PC-3 (cell line): ENCODE measurements around the gene NSMCE1. TPM values are rescaled to one million over a fixed set of nuclear protein-coding genes. Genes with fewer than 3 reads are reported as not detected.

Experiments
- ATAC-seq: fragments of 200-7000 bp; cut with Tn5 transposase; 2 replicates; pipeline ENCODE4 v1.9.1; 2020; ENCODE audit warnings: mild to moderate bottlenecking, moderate library complexity
- BruUV-seq: library from RNA; stranded (reverse); fragments of 400-500 nt; replicated peaks from 2 replicates; lab custom pipeline; 2021; lab: Mats Ljungman, UMichigan
- CTCF ChIA-PET: fragments of 300-600 bp; sonication (Branson Sonifier 250); formaldehyde crosslinking; loops from one replicate; lab custom pipeline; 2022; ENCODE audit warnings: antibody characterized with exemption; lab: Charles Lee
- POLR2A ChIA-PET: fragments of 300-600 bp; sonication (Branson Sonifier 250); formaldehyde crosslinking; loops from one replicate; lab custom pipeline; 2022; ENCODE audit warnings: antibody characterized with exemption; ENCODE audit not compliant: unreplicated experiment; lab: Charles Lee
- DNase-seq: peaks from one replicate; pipeline ENCODE4 v3.0.0-alpha.2; 2015
- H2AFZ ChIP-seq: fragments of 300-600 bp; sonication (generic); 2 replicates; pipeline ENCODE4 v1.6.0; 2016; ENCODE audit warnings: antibody characterized with exemption, low read length
- H3F3A ChIP-seq: fragments of 300-600 bp; sonication (generic); one replicate; pipeline ENCODE4 v1.6.0; 2017; ENCODE audit warnings: antibody characterized with exemption, low read length, control low read depth, mild to moderate bottlenecking; ENCODE audit not compliant: unreplicated experiment
- H3K27ac ChIP-seq: fragments of 300-600 bp; sonication (generic); 2 replicates; pipeline ENCODE4 v1.5.1; 2016; ENCODE audit warnings: mild to moderate bottlenecking, low read length
- H3K27me3 ChIP-seq: fragments of 300-600 bp; sonication (generic); 2 replicates; pipeline ENCODE4 v1.6.1; 2016; ENCODE audit warnings: low read length, mixed read lengths
- H3K36me3 ChIP-seq: fragments of 300-600 bp; sonication (generic); 2 replicates; pipeline ENCODE4 v1.6.1; 2016; ENCODE audit warnings: low read depth, mixed run types, low read length, mixed read lengths
- H3K4me1 ChIP-seq: fragments of 300-600 bp; sonication (generic); 2 replicates; pipeline ENCODE4 v1.5.1; 2016; ENCODE audit warnings: low read length; ENCODE audit not compliant: insufficient read depth
- H3K4me2 ChIP-seq: fragments of 300-600 bp; sonication (generic); 2 replicates; pipeline ENCODE4 v1.6.0; 2016; ENCODE audit warnings: low read length
- H3K4me3 ChIP-seq: fragments of 300-600 bp; sonication (generic); 2 replicates; pipeline ENCODE4 v1.5.1; 2016; ENCODE audit warnings: mild to moderate bottlenecking, low read length, mixed read lengths
- H3K79me2 ChIP-seq: fragments of 300-600 bp; sonication (generic); 2 replicates; pipeline ENCODE4 v1.6.1; 2017; ENCODE audit warnings: low read length, mixed read lengths
- H3K9ac ChIP-seq: fragments of 300-600 bp; sonication (generic); 2 replicates; pipeline ENCODE4 v1.6.0; 2016; ENCODE audit warnings: mild to moderate bottlenecking, low read length
- H3K9me2 ChIP-seq: fragments of 300-600 bp; sonication (generic); replicated peaks from 2 replicates; pipeline ENCODE4 v1.6.1; 2016; ENCODE audit warnings: mixed run types, low read length, mixed read lengths
- H3K9me3 ChIP-seq: fragments of 300-600 bp; sonication (generic); 2 replicates; pipeline ENCODE4 v1.6.1; 2016; ENCODE audit warnings: low read length, mixed read lengths
- H4K20me1 ChIP-seq: fragments of 300-600 bp; sonication (generic); 2 replicates; pipeline ENCODE4 v1.6.1; 2016; ENCODE audit warnings: low read length, mixed read lengths
- EZH2 ChIP-seq: fragments of 300-600 bp; sonication (generic); IDR thresholded peaks from one replicate; pipeline ENCODE4 v1.6.1; 2017; ENCODE audit warnings: antibody characterized with exemption, mild to moderate bottlenecking, low read length; ENCODE audit not compliant: unreplicated experiment
- EZH2phosphoT487 ChIP-seq: fragments of 300-600 bp; sonication (generic); IDR thresholded peaks from 2 replicates; pipeline ENCODE4 v1.6.1; 2018; ENCODE audit warnings: mild to moderate bottlenecking, antibody characterized with exemption, low read length, borderline replicate concordance
- intact Hi-C: fragments of 100-400 bp; cut with micrococcal nuclease; formaldehyde crosslinking; loops from 2 replicates; pipeline ENCODE4 v1.9.0; 2023
- total RNA-seq: library from RNA; depleted of rRNA; stranded (reverse); fragments of >200 nt; gene quantifications from 2 replicates; pipeline ENCODE4 v1.2.3, GENCODE V29; 2014
- TF ChIP-seq, protein P1 (sequence below): fragments of 300-600 bp; sonication (generic); conservative IDR thresholded peaks from 2 replicates; pipeline ENCODE4 v1.5.1; 2017; ENCODE audit warnings: antibody characterized with exemption, low read depth, mild to moderate bottlenecking, low read length

The NSMCE1 gene
- total RNA-seq, 1 experiment from 2014 or later: 32.5 TPM

DNA sequence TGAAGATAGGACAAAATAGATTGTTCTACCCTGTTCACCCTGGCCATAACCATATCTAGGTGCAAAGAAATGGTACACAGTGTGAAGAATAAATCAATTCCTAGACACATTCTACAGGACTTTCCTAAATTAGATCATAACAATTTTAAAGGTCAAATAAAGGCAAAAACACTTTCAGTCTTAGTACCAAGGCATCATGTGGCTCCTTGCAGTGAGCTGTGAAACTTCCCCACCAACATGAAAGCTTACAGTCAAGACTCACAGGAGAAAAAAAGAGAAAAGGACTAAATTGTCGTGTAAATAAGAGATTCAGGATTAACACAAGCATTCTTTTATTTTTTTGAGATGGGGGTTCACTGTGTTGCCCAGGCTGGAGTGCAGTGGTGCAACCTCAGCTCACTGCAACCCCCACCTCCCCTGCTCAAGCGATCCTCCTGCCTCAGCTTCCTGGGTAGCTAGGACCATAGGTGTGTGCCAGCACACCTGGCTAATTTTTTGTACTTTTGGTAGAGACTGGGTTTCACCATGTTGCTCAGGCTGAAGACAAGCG, 14.2 kb downstream of the NSMCE1 start:
- Histone ChIP-seq H3K27ac (no peak overlapping the region), H3K9ac (no peak overlapping the region), H3K9me2 (no peaks in the 10 kb centered on the region), H3F3A (no peaks in the 10 kb centered on the region), H3K79me2 (0 out of 2 replicates have a peak, but pooled peaks cover 4% of the 10 kb centered on the region), H4K20me1 (no peaks in the 10 kb centered on the region), H3K36me3 (no peaks in the 10 kb centered on the region), H3K4me3 (no peak overlapping the region), H3K9me3 (no peaks in the 10 kb centered on the region), H3K27me3 (no peaks in the 10 kb centered on the region), H3K4me2 (no peak overlapping the region; the same call in 1 of the 2 replicates), H2AFZ (no peak overlapping the region), H3K4me1 (peaks cover 43% of the 10 kb centered on the region)
- CTCF ChIA-PET: no interaction called here
- no peak for ATAC-seq
- TF ChIP-seq, protein P1, sequence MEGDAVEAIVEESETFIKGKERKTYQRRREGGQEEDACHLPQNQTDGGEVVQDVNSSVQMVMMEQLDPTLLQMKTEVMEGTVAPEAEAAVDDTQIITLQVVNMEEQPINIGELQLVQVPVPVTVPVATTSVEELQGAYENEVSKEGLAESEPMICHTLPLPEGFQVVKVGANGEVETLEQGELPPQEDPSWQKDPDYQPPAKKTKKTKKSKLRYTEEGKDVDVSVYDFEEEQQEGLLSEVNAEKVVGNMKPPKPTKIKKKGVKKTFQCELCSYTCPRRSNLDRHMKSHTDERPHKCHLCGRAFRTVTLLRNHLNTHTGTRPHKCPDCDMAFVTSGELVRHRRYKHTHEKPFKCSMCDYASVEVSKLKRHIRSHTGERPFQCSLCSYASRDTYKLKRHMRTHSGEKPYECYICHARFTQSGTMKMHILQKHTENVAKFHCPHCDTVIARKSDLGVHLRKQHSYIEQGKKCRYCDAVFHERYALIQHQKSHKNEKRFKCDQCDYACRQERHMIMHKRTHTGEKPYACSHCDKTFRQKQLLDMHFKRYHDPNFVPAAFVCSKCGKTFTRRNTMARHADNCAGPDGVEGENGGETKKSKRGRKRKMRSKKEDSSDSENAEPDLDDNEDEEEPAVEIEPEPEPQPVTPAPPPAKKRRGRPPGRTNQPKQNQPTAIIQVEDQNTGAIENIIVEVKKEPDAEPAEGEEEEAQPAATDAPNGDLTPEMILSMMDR: no peak
- TF ChIP-seq EZH2phosphoT487 (no peak), EZH2 (no peak)
- no peak for DNase-seq
- intact Hi-C loops: no loop called here
- POLR2A ChIA-PET: interaction anchor here (0.5 kb wide), 1 partner anchor 11 kb away, joined by 3 read pairs; no protein-coding TSS in a partner anchor
- no TSS peak for BruUV-seq

DNA sequence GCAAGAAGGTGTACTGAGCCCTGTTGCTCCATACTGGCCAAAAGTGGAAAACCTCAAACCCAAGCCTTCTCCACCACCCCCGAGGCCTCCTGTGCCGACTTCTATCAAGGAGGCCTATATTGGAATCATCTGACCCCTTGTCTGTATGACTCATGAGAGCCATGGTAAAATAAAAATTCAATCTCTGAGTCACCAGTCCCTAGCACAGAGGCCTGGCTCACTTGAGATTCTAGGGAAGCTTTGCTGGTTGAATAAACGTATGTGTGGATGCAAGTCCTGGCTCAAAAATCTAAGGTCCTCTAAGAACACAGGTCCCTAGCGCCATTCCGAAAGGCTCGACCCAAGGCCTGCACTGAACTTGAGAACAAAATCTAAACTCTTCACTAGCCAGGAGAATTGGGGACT, 15.0 kb downstream of the NSMCE1 start:
- Histone ChIP-seq H3K4me3 (no peak overlapping the region), H3K9me3 (no peaks in the 10 kb centered on the region), H3K4me1 (peaks cover 42% of the 10 kb centered on the region), H3K9me2 (no peaks in the 10 kb centered on the region), H4K20me1 (no peaks in the 10 kb centered on the region), H3K79me2 (no peaks in the 10 kb centered on the region), H3K9ac (no peak overlapping the region), H3K27me3 (no peaks in the 10 kb centered on the region), H2AFZ (no peak overlapping the region), H3F3A (no peaks in the 10 kb centered on the region), H3K4me2 (peak overlapping the region; percentile 55), H3K27ac (peak overlapping the region; percentile 42), H3K36me3 (no peaks in the 10 kb centered on the region)
- ATAC-seq (peak; percentile 92), DNase-seq (peak; percentile 77)
- BruUV-seq: no TSS peak
- intact Hi-C loops: no loop called here
- POLR2A ChIA-PET: no interaction called here
- CTCF ChIA-PET: no interaction called here
- TF ChIP-seq EZH2phosphoT487: no peak
- no peak for TF ChIP-seq EZH2
- TF ChIP-seq, protein P1: no peak

DNA sequence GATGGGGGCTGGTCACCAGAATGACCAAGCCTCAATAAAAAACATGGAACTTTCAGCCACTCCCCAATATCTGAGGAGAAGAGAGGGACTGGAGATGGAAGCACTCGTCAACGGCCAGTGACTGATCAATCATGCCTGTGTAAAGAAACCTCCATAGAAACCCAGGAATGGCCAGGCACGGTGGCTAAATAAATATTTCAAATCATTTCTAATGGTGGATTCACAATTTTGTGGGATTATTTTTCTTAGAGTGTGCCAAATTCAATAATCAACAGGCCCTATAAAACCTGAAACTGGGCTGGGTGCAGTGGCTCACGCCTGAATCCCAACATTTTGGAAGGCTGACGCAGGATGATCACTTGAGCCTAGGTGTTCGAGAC, 16.4 kb downstream of the NSMCE1 start:
- CTCF ChIA-PET: no interaction called here

More for the DNA sequence above, 16.4 kb downstream of the NSMCE1 start:
- Histone ChIP-seq H4K20me1 (no peaks in the 10 kb centered on the region), H3K27me3 (no peaks in the 10 kb centered on the region), H3K4me1 (peaks cover 33% of the 10 kb centered on the region), H3K9me3 (no peaks in the 10 kb centered on the region), H2AFZ (no peak overlapping the region), H3F3A (no peaks in the 10 kb centered on the region), H3K4me2 (no peak overlapping the region), H3K9me2 (no peaks in the 10 kb centered on the region), H3K27ac (no peak overlapping the region), H3K79me2 (no peaks in the 10 kb centered on the region), H3K4me3 (no peak overlapping the region), H3K36me3 (no peaks in the 10 kb centered on the region), H3K9ac (no peak overlapping the region)
- intact Hi-C loops: no loop called here
- POLR2A ChIA-PET: no interaction called here
- DNase-seq (no peak), ATAC-seq (no peak)
- no TSS peak for BruUV-seq
- TF ChIP-seq EZH2: no peak
- TF ChIP-seq, protein P1: no peak
- no peak for TF ChIP-seq EZH2phosphoT487
